Karpas-422 (cell line): Measurements from ENCODE around the gene GALE. TPM values are rescaled to one million over a fixed set of nuclear protein-coding genes. Genes with fewer than 3 reads are reported as not detected.

Experiments used
- DNase-seq: peaks from one replicate; pipeline ENCODE4 v3.0.0-alpha.2; 2015
- H2AFZ ChIP-seq: fragments of 200-600 bp; sonication (generic); 2 replicates; pipeline ENCODE4 v1.6.1; 2014; ENCODE audit warnings: antibody characterized with exemption, low read length, mixed read lengths
- H3K27ac ChIP-seq: fragments of 200-600 bp; sonication (generic); 2 replicates; pipeline ENCODE4 v1.5.1; 2014; ENCODE audit warnings: mild to moderate bottlenecking, low read length, moderate library complexity
- H3K27me3 ChIP-seq: fragments of 200-600 bp; sonication (generic); 2 replicates; pipeline ENCODE4 v1.6.1; 2014; ENCODE audit warnings: low read length, mixed read lengths
- H3K36me3 ChIP-seq: fragments of 200-600 bp; sonication (generic); 2 replicates; pipeline ENCODE4 v1.6.1; 2014; ENCODE audit warnings: low read length, mixed read lengths; ENCODE audit not compliant: insufficient read depth
- H3K4me1 ChIP-seq: fragments of 200-600 bp; sonication (generic); 2 replicates; pipeline ENCODE4 v1.6.1; 2014; ENCODE audit warnings: mild to moderate bottlenecking, low read length, mixed read lengths
- H3K4me2 ChIP-seq: fragments of 200-600 bp; sonication (generic); 2 replicates; pipeline ENCODE4 v1.6.1; 2014; ENCODE audit warnings: low read length, low read depth, mild to moderate bottlenecking; ENCODE audit not compliant: poor library complexity, severe bottlenecking
- H3K4me3 ChIP-seq: fragments of 200-600 bp; sonication (generic); 2 replicates; pipeline ENCODE4 v1.5.1; 2014; ENCODE audit warnings: mild to moderate bottlenecking, antibody characterized with exemption, low read length, mixed read lengths
- H3K79me2 ChIP-seq: fragments of 200-600 bp; sonication (generic); 2 replicates; pipeline ENCODE4 v1.6.1; 2014; ENCODE audit warnings: mild to moderate bottlenecking, low read length, mixed read lengths
- H3K9ac ChIP-seq: fragments of 200-600 bp; sonication (generic); 2 replicates; pipeline ENCODE4 v1.6.0; 2014; ENCODE audit warnings: low read length
- H3K9me2 ChIP-seq: fragments of 200-600 bp; sonication (generic), shearing (Covaris generic); replicated peaks from 2 replicates; pipeline ENCODE4 v1.6.0; 2014; ENCODE audit warnings: mild to moderate bottlenecking, low read length, moderate library complexity; ENCODE audit not compliant: insufficient read depth
- H3K9me3 ChIP-seq: fragments of 300-700, 200-600 bp; sonication (generic); 2 replicates; pipeline ENCODE4 v1.6.1; 2014; ENCODE audit warnings: low read length, mixed read lengths
- H4K20me1 ChIP-seq: fragments of 200-600 bp; sonication (generic); 2 replicates; pipeline ENCODE4 v1.6.1; 2014; ENCODE audit warnings: mild to moderate bottlenecking, antibody characterized with exemption, low read length, low read depth; ENCODE audit not compliant: insufficient read depth
- total RNA-seq: library from RNA; depleted of rRNA; stranded (reverse); fragments of >200 nt; shearing (Covaris generic); gene quantifications from 2 replicates; pipeline ENCODE4 v1.2.3, GENCODE V29; 2014; ENCODE audit warnings: low replicate concordance

GALE gene
- total RNA-seq, 1 experiment from 2014 or later: 39.7 TPM

- no peak overlapping the region for H3K9ac ChIP-seq
- no peak overlapping the region for H2AFZ ChIP-seq
- H3K4me1 ChIP-seq: peaks cover 16% of the 10 kb centered on the region
- no peak overlapping the region for H3K4me2 ChIP-seq
- peaks cover 5% of the 10 kb centered on the region; the same call in 1 of the 2 replicates for H3K36me3 ChIP-seq
- no peaks in the 10 kb centered on the region for H3K79me2 ChIP-seq
- no peaks in the 10 kb centered on the region for H3K9me2 ChIP-seq
- H4K20me1 ChIP-seq: no peaks in the 10 kb centered on the region
- H3K27ac ChIP-seq: peak overlapping the region; percentile 54
- H3K4me3 ChIP-seq: no peak overlapping the region
- no peak for DNase-seq
- H3K9me3 ChIP-seq: no peaks in the 10 kb centered on the region
- no peaks in the 10 kb centered on the region for H3K27me3 ChIP-seq
Measured at GRCh38 chr1:23817633-23818032, 17.1 kb upstream of the GALE start.

DNA sequence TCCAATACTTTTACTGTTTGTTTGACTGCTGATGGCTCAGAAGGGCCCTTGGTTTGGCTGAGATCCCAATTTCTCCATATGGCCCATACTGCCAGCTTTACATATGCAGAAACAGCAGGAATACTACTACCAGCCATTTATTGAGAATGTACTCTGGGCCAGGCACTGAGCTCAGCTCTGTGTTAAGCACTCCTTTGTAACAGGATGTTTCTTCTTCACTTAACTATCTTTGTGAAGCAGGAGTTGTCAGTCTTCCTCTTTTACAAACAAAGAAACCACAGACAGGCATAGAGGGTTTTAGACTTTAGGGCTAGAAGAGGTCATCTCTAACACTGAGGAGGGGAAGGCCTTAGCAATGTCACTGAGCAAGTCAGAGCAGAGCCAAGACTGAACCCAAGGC is 16.4 kb upstream of the GALE start:
- Histone ChIP-seq H3K4me2 (no peak overlapping the region), H3K4me1 (peaks cover 16% of the 10 kb centered on the region), H3K9me2 (no peaks in the 10 kb centered on the region), H3K79me2 (no peaks in the 10 kb centered on the region), H3K4me3 (no peak overlapping the region), H3K9ac (no peak overlapping the region), H3K27ac (peak overlapping the region; percentile 54), H4K20me1 (no peaks in the 10 kb centered on the region), H3K9me3 (no peaks in the 10 kb centered on the region), H3K27me3 (no peaks in the 10 kb centered on the region), H2AFZ (no peak overlapping the region), H3K36me3 (peaks cover 5% of the 10 kb centered on the region; the same call in 1 of the 2 replicates)
- no peak for DNase-seq

GRCh38 chr1:23816361-23816760 is 15.8 kb upstream of the GALE start:
- H3K79me2 ChIP-seq: no peaks in the 10 kb centered on the region
- peaks cover 5% of the 10 kb centered on the region; the same call in 1 of the 2 replicates for H3K36me3 ChIP-seq
- H3K9me3 ChIP-seq: no peaks in the 10 kb centered on the region
- H3K4me3 ChIP-seq: no peak overlapping the region
- H3K4me1 ChIP-seq: peaks cover 20% of the 10 kb centered on the region
- no peak overlapping the region for H3K9ac ChIP-seq
- H2AFZ ChIP-seq: no peak overlapping the region
- H3K4me2 ChIP-seq: no peak overlapping the region
- H3K27ac ChIP-seq: no peak overlapping the region
- no peaks in the 10 kb centered on the region for H3K9me2 ChIP-seq
- DNase-seq: no peak
- no peaks in the 10 kb centered on the region for H3K27me3 ChIP-seq
- no peaks in the 10 kb centered on the region for H4K20me1 ChIP-seq

- Histone ChIP-seq H3K79me2 (no peaks in the 10 kb centered on the region), H3K36me3 (peaks cover 5% of the 10 kb centered on the region; the same call in 1 of the 2 replicates), H3K27me3 (no peaks in the 10 kb centered on the region), H4K20me1 (no peaks in the 10 kb centered on the region), H3K9ac (no peak overlapping the region), H2AFZ (no peak overlapping the region), H3K4me2 (no peak overlapping the region), H3K9me3 (no peaks in the 10 kb centered on the region), H3K4me3 (no peak overlapping the region), H3K9me2 (no peaks in the 10 kb centered on the region), H3K27ac (no peak overlapping the region), H3K4me1 (peaks cover 39% of the 10 kb centered on the region)
- no peak for DNase-seq
Measured at GRCh38 chr1:23814016-23814415, 13.5 kb upstream of the GALE start.

- H3K27me3 ChIP-seq: no peaks in the 10 kb centered on the region
- H3K9ac ChIP-seq: peak overlapping the region; percentile 25
- H3K9me2 ChIP-seq: no peaks in the 10 kb centered on the region
- peaks cover 23% of the 10 kb centered on the region for H3K4me1 ChIP-seq
- peak overlapping the region; percentile 39 for H3K4me2 ChIP-seq
- H3K9me3 ChIP-seq: no peaks in the 10 kb centered on the region
- no peak overlapping the region for H2AFZ ChIP-seq
- no peaks in the 10 kb centered on the region for H3K79me2 ChIP-seq
- H3K36me3 ChIP-seq: peaks cover 5% of the 10 kb centered on the region; the same call in 1 of the 2 replicates
- H3K4me3 ChIP-seq: no peak overlapping the region
- peak overlapping the region; percentile 68 for H3K27ac ChIP-seq
- no peaks in the 10 kb centered on the region for H4K20me1 ChIP-seq
- DNase-seq: peak; percentile 96
Measured at GRCh38 chr1:23810818-23811540, 10.4 kb upstream of the GALE start.

DNA sequence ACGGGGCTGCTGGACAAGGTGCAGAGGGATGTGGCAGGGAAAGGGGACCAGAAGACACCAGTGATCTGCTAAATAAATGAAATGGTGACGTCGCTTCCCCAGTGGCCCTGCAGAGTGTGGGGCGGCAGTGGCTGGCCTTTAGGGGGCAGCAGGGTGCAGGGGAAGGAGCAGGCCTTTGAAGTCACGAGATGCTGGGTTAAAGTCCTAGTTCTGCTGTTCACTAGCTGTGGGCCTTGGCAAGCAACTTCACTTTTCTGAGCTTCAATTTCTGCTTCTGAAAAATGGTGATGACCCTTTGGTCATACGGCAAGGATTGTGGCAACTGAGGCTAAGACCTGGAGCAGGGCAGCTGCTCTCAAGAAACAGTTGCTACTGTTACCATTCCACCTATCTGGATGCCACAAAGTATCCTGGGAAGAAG is 9.2 kb upstream of the GALE start:
- Histone ChIP-seq H3K4me1 (peaks cover 23% of the 10 kb centered on the region), H3K4me2 (no peak overlapping the region), H3K36me3 (peaks cover 5% of the 10 kb centered on the region; the same call in 1 of the 2 replicates), H3K9ac (0 out of 2 replicates have a peak overlapping the region, but pooled peaks have one; percentile 18), H3K4me3 (no peak overlapping the region), H3K79me2 (no peaks in the 10 kb centered on the region), H2AFZ (no peak overlapping the region), H3K27ac (peak overlapping the region; percentile 58), H3K9me2 (no peaks in the 10 kb centered on the region), H3K27me3 (no peaks in the 10 kb centered on the region), H4K20me1 (no peaks in the 10 kb centered on the region), H3K9me3 (no peaks in the 10 kb centered on the region)
- peak; percentile 94 for DNase-seq

DNA sequence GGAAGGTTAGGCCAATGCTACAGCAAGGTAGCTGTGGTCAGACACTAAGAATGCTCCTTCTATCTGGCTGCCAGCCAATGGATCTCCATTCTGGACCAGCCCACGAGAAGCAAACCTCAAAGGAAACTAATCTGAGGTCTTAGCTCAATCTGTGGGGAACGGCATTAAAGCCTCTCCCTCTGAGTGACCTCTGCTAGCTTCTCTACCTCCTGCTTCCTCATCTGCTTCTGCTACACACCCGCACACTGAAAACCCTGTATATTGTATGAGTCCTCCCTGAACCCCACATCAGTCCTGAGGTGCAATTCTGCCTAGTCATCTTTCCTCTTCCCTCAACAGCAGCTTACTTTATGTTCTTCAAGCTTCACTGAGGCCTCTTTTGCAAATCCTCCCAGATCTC is 6.9 kb upstream of the GALE start:
- Histone ChIP-seq H3K27ac (no peak overlapping the region), H3K4me3 (no peak overlapping the region), H3K9ac (no peak overlapping the region), H3K4me2 (no peak overlapping the region), H3K9me2 (no peaks in the 10 kb centered on the region), H3K4me1 (peaks cover 23% of the 10 kb centered on the region), H3K36me3 (no peaks in the 10 kb centered on the region), H2AFZ (no peak overlapping the region), H3K27me3 (no peaks in the 10 kb centered on the region), H3K79me2 (no peaks in the 10 kb centered on the region), H4K20me1 (no peaks in the 10 kb centered on the region), H3K9me3 (no peaks in the 10 kb centered on the region)
- DNase-seq: no peak

DNA sequence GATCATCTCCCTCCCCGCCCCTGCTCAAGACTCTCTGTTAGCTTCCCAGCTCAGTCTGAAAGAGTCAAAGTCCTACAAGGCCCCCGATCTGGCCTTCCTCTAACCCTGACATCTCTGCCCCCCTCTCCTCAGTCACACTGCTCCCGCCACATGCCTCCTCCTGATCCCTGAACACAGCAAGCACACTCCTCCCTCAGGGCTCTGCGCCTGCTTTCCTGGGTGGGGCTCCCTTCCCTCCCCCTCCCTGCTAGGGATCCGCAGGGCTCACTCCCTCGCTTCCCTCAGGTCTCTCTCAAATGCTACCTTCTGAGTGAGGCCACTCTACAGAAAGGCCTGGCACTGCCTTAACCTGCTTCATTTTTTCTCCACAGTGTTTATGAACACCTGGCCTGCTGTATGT is 5.7 kb upstream of the GALE start:
- Histone ChIP-seq H3K36me3 (no peaks in the 10 kb centered on the region), H3K27me3 (no peaks in the 10 kb centered on the region), H4K20me1 (no peaks in the 10 kb centered on the region), H3K4me2 (no peak overlapping the region), H3K79me2 (no peaks in the 10 kb centered on the region), H3K9me2 (no peaks in the 10 kb centered on the region), H3K27ac (no peak overlapping the region), H3K4me1 (peaks cover 24% of the 10 kb centered on the region), H3K9me3 (no peaks in the 10 kb centered on the region), H3K9ac (no peak overlapping the region), H2AFZ (no peak overlapping the region), H3K4me3 (no peak overlapping the region)
- DNase-seq: no peak
